ENCODE measurements around the gene UNK.

The UNK gene

DNA sequence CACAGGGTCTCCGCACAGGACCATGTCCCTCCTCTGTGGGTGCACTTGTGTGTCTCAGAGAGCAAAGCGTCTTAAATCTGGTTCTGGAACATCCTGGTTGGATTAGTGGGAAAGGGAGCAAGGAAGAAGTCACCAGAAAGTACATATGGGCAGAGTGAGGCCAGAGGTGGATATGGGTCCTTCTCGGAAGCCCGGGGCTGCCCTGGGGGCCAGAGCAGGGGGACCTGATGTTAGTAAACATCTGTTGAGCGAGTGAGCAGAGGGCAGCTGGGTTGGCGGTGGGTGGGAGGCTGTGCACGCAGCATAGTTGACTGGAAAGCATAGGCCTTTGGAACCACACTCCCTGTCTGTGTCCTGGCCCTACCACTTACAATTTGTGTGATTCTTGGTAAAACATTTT lies 36.9 kb downstream of the UNK start:
- Histone ChIP-seq H3K4me3 (ENCODE audit: low read length) (no peak overlapping the region), H3K27me3 (ENCODE audit: insufficient read depth, low read length, poor library complexity) (no peaks in the 10 kb centered on the region), H2BK120ac (ENCODE audit: low read depth, low read length) (no peak overlapping the region), H3K79me1 (ENCODE audit: low read length) (no peaks in the 10 kb centered on the region), H3K18ac (ENCODE audit: low read length) (no peak overlapping the region), H3K27ac (ENCODE audit: low read depth, low read length) (no peak overlapping the region), H3K79me2 (ENCODE audit: control insufficient read depth, insufficient read depth, low read length) (no peaks in the 10 kb centered on the region), H4K8ac (ENCODE audit: low read depth, low read length) (no peak overlapping the region), H3K4me2 (ENCODE audit: low read length) (no peak overlapping the region), H3K4me1 (ENCODE audit: control insufficient read depth, low read depth, low read length) (no peaks in the 10 kb centered on the region), H3K4ac (ENCODE audit: low read depth, low read length) (no peak overlapping the region), H3K23ac (ENCODE audit: low read length) (no peak overlapping the region), H2BK15ac (replicated peaks; ENCODE audit: low read depth) (no peak overlapping the region), H2BK5ac (ENCODE audit: low read length) (no peak overlapping the region), H4K5ac (ENCODE audit: low read length) (no peak overlapping the region), H3K56ac (ENCODE audit: low read length) (no peak overlapping the region), H3K9ac (ENCODE audit: low read length) (no peak overlapping the region), H3K36me3 (ENCODE audit: control insufficient read depth, insufficient read depth, low read length) (peaks cover 13% of the 10 kb centered on the region), H2AK5ac (ENCODE audit: low read length) (no peak overlapping the region)
- DNase-seq, result no peak
- no CpG with 5 or more reads among the region's 7 CpGs for WGBS (ENCODE audit: extremely low coverage, insufficient coverage, low lambda C conversion rate)

DNA sequence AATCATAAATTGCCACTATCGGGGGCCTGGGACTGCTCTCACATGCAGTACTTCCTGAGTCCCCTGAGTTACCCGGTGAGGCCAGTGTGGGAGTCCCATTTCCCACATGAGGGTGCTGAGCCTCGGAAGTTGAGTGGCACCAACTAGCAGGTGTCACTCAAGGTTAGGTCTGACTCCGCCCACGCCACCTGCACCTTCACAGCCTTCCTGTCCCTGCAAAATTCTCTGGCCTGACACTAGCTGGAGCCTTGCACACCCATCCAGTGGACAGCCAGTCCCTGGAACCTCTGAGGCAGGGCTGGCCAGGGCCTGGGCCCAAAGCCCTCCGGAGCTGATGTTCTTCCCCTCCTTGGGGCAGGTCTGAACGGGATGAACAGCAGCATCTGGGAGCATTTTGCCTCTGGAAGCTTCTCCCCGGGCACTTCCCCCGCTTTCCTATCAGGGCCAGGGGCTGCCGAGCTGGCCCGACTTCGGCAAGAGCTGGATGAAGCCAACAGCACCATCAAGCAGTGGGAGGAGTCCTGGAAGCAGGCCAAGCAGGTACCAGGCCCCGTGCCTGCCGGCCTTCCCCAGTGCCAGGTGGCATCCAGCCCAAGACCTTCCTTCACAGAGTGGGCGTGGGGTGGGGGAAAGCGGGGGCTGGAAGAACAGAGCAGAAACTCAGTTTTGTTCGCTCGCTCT lies 37.7 kb downstream of the UNK start:
- peaks cover 10% of the 10 kb centered on the region for H3K36me3 ChIP-seq (ENCODE audit: control insufficient read depth, insufficient read depth, low read length)
- no peak overlapping the region for H4K5ac ChIP-seq (ENCODE audit: low read length)
- no peak overlapping the region for H2BK5ac ChIP-seq (ENCODE audit: low read length)
- no peak overlapping the region for H2BK120ac ChIP-seq (ENCODE audit: low read depth, low read length)
- H3K23ac ChIP-seq (ENCODE audit: low read length), result no peak overlapping the region
- H3K4me3 ChIP-seq (ENCODE audit: low read length), result no peak overlapping the region
- H3K79me1 ChIP-seq (ENCODE audit: low read length), result no peaks in the 10 kb centered on the region
- H3K27ac ChIP-seq (ENCODE audit: low read depth, low read length), result no peak overlapping the region
- H3K4ac ChIP-seq (ENCODE audit: low read depth, low read length), result no peak overlapping the region
- H3K56ac ChIP-seq (ENCODE audit: low read length), result no peak overlapping the region
- H3K4me1 ChIP-seq (ENCODE audit: control insufficient read depth, low read depth, low read length), result no peaks in the 10 kb centered on the region
- no peak for DNase-seq
- H3K27me3 ChIP-seq (ENCODE audit: insufficient read depth, low read length, poor library complexity), result no peaks in the 10 kb centered on the region
- H3K9ac ChIP-seq (ENCODE audit: low read length), result no peak overlapping the region
- no peaks in the 10 kb centered on the region for H3K79me2 ChIP-seq (ENCODE audit: control insufficient read depth, insufficient read depth, low read length)
- H2BK15ac ChIP-seq (replicated peaks; ENCODE audit: low read depth), result no peak overlapping the region
- H3K18ac ChIP-seq (ENCODE audit: low read length), result no peak overlapping the region
- no CpG with 5 or more reads among the region's 18 CpGs for WGBS (ENCODE audit: extremely low coverage, insufficient coverage, low lambda C conversion rate)
- no peak overlapping the region for H3K4me2 ChIP-seq (ENCODE audit: low read length)
- no peak overlapping the region for H4K8ac ChIP-seq (ENCODE audit: low read depth, low read length)
- H2AK5ac ChIP-seq (ENCODE audit: low read length), result no peak overlapping the region

DNA sequence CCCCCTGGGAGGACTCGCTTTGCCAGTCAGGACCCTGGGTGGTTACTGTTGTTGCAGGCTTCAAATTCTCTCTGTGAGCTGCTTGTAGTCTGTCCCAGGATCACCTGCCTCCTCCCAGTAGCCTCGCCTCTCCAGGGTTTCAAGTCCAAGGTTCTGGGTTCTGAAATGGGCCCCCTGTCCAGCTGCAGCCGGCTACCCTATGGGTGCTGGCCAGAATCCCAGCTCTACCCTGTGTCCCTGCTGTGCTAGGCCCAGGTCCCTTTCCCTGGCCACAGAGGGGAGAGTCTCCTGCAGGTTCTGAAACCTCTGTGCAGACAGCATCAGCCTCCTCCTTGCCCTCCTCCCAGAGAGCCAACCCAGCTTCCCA lies 38.2 kb downstream of the UNK start:
- H2AK5ac ChIP-seq (ENCODE audit: low read length), result no peak overlapping the region
- H3K4me1 ChIP-seq (ENCODE audit: control insufficient read depth, low read depth, low read length), result no peaks in the 10 kb centered on the region
- H3K79me1 ChIP-seq (ENCODE audit: low read length), result no peaks in the 10 kb centered on the region
- no peak overlapping the region for H3K27ac ChIP-seq (ENCODE audit: low read depth, low read length)
- no peak overlapping the region for H2BK15ac ChIP-seq (replicated peaks; ENCODE audit: low read depth)
- H3K23ac ChIP-seq (ENCODE audit: low read length), result no peak overlapping the region
- no peak overlapping the region for H3K4me3 ChIP-seq (ENCODE audit: low read length)
- no peaks in the 10 kb centered on the region for H3K79me2 ChIP-seq (ENCODE audit: control insufficient read depth, insufficient read depth, low read length)
- no peak overlapping the region for H3K4ac ChIP-seq (ENCODE audit: low read depth, low read length)
- no peaks in the 10 kb centered on the region for H3K27me3 ChIP-seq (ENCODE audit: insufficient read depth, low read length, poor library complexity)
- no peak for DNase-seq
- H3K36me3 ChIP-seq (ENCODE audit: control insufficient read depth, insufficient read depth, low read length), result peaks cover 9% of the 10 kb centered on the region
- no peak overlapping the region for H3K56ac ChIP-seq (ENCODE audit: low read length)
- H3K18ac ChIP-seq (ENCODE audit: low read length), result no peak overlapping the region
- no peak overlapping the region for H4K5ac ChIP-seq (ENCODE audit: low read length)
- H3K4me2 ChIP-seq (ENCODE audit: low read length), result no peak overlapping the region
- no peak overlapping the region for H2BK5ac ChIP-seq (ENCODE audit: low read length)
- no peak overlapping the region for H2BK120ac ChIP-seq (ENCODE audit: low read depth, low read length)
- H4K8ac ChIP-seq (ENCODE audit: low read depth, low read length), result no peak overlapping the region
- no CpG with 5 or more reads among the region's 3 CpGs for WGBS (ENCODE audit: extremely low coverage, insufficient coverage, low lambda C conversion rate)
- H3K9ac ChIP-seq (ENCODE audit: low read length), result no peak overlapping the region

DNA sequence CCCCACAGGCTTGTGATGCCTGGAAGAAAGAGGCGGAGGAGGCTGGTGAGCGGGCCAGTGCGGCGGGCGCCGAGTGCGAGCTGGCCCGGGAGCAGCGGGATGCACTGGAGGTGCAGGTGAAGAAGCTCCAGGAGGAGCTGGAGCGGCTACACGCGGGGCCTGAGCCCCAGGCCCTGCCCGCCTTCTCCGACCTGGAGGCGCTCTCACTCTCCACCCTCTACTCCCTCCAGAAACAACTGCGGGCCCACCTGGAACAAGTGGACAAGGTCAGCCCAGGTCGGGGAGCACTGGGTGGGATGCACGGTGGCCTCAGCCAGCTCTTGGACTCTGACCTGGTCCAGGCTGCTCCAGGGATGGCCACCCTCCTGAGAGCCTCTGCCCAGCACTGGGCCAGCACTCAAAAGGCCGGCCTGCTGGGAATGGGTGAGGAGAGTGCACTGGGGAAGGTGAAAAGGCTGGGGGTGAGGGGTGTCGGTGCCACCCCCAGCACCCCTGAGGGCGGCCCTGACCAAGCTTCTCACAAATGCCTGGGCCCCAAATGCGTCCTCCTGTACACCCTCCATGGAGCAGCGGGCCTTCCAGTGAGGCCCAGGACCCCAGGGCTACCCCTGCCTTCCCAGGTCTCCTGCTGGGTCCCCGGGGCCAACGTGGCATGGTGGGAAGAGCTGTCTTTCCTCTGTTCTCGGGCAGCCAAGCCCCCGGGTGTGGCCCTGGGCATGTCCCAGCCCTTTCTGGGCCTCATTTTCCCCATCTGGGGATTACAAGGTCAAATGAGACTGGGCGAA lies 38.8 kb downstream of the UNK start:
- Histone ChIP-seq H3K79me2 (ENCODE audit: control insufficient read depth, insufficient read depth, low read length) (no peaks in the 10 kb centered on the region), H3K4me2 (ENCODE audit: low read length) (no peak overlapping the region), H3K4ac (ENCODE audit: low read depth, low read length) (no peak overlapping the region), H4K5ac (ENCODE audit: low read length) (no peak overlapping the region), H3K9ac (ENCODE audit: low read length) (no peak overlapping the region), H3K23ac (ENCODE audit: low read length) (no peak overlapping the region), H4K8ac (ENCODE audit: low read depth, low read length) (no peak overlapping the region), H3K18ac (ENCODE audit: low read length) (no peak overlapping the region), H3K27ac (ENCODE audit: low read depth, low read length) (no peak overlapping the region), H3K56ac (ENCODE audit: low read length) (no peak overlapping the region), H3K36me3 (ENCODE audit: control insufficient read depth, insufficient read depth, low read length) (peaks cover 8% of the 10 kb centered on the region), H3K79me1 (ENCODE audit: low read length) (no peaks in the 10 kb centered on the region), H2BK5ac (ENCODE audit: low read length) (no peak overlapping the region), H3K4me3 (ENCODE audit: low read length) (no peak overlapping the region), H3K4me1 (ENCODE audit: control insufficient read depth, low read depth, low read length) (peaks cover 2% of the 10 kb centered on the region), H2BK15ac (replicated peaks; ENCODE audit: low read depth) (no peak overlapping the region), H3K27me3 (ENCODE audit: insufficient read depth, low read length, poor library complexity) (no peaks in the 10 kb centered on the region), H2BK120ac (ENCODE audit: low read depth, low read length) (no peak overlapping the region), H2AK5ac (ENCODE audit: low read length) (no peak overlapping the region)
- no CpG with 5 or more reads among the region's 28 CpGs for WGBS (ENCODE audit: extremely low coverage, insufficient coverage, low lambda C conversion rate)
- no peak for DNase-seq

DNA sequence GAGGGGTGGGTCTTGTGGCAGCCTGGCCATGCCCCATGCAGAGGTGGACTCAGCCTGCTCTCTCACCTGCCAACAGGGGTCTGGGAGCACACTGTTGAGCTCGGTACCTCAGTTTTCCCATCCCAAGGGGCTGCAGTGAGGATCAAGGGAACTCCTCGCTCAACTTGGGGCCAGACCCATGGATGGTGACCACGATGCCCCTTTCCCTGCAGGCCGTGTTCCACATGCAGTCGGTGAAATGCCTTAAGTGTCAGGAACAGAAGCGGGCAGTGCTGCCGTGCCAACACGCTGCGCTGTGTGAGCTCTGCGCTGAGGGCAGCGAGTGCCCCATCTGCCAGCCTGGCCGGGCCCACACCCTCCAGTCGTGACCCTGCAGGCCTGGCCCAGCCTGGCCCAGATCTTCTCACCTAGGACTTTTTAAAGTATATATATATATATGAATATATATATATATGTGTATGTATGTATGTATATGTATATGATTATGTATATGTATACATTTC lies 39.5 kb downstream of the UNK start:
- H3K36me3 ChIP-seq (ENCODE audit: control insufficient read depth, insufficient read depth, low read length), result peaks cover 7% of the 10 kb centered on the region
- no peak overlapping the region for H3K4ac ChIP-seq (ENCODE audit: low read depth, low read length)
- H2AK5ac ChIP-seq (ENCODE audit: low read length), result no peak overlapping the region
- no peak overlapping the region for H3K27ac ChIP-seq (ENCODE audit: low read depth, low read length)
- no peaks in the 10 kb centered on the region for H3K79me2 ChIP-seq (ENCODE audit: control insufficient read depth, insufficient read depth, low read length)
- H3K79me1 ChIP-seq (ENCODE audit: low read length), result no peaks in the 10 kb centered on the region
- H4K5ac ChIP-seq (ENCODE audit: low read length), result no peak overlapping the region
- H3K4me2 ChIP-seq (ENCODE audit: low read length), result no peak overlapping the region
- no peak overlapping the region for H3K4me3 ChIP-seq (ENCODE audit: low read length)
- H4K8ac ChIP-seq (ENCODE audit: low read depth, low read length), result no peak overlapping the region
- H3K23ac ChIP-seq (ENCODE audit: low read length), result no peak overlapping the region
- H3K9ac ChIP-seq (ENCODE audit: low read length), result no peak overlapping the region
- H3K18ac ChIP-seq (ENCODE audit: low read length), result no peak overlapping the region
- H2BK5ac ChIP-seq (ENCODE audit: low read length), result no peak overlapping the region
- H3K4me1 ChIP-seq (ENCODE audit: control insufficient read depth, low read depth, low read length), result peaks cover 2% of the 10 kb centered on the region
- DNase-seq, result no peak
- H3K56ac ChIP-seq (ENCODE audit: low read length), result no peak overlapping the region
- H3K27me3 ChIP-seq (ENCODE audit: insufficient read depth, low read length, poor library complexity), result no peaks in the 10 kb centered on the region
- H2BK15ac ChIP-seq (replicated peaks; ENCODE audit: low read depth), result no peak overlapping the region
- WGBS (ENCODE audit: extremely low coverage, insufficient coverage, low lambda C conversion rate), result no CpG with 5 or more reads among the region's 13 CpGs
- no peak overlapping the region for H2BK120ac ChIP-seq (ENCODE audit: low read depth, low read length)

Data from mesendoderm (in vitro differentiated cells).